Trophoblast cell (in vitro differentiated cells and primary cell): ENCODE results near the gene SF3B5.

ENCODE experiments used
- DNase-seq, 2 donors: peaks; one replicate each; pipeline ENCODE4 v3.0.0-alpha.2; 2016
- H2AFZ ChIP-seq: 2 replicates; pipeline ENCODE4 v1.6.1; 2013; ENCODE audit warnings: low read length, moderate library complexity, mild to moderate bottlenecking; ENCODE audit not compliant: insufficient read depth, poor library complexity
- H2AK5ac ChIP-seq: 2 replicates; pipeline ENCODE4 v1.6.1; 2013; ENCODE audit warnings: mild to moderate bottlenecking, low read length
- H2BK120ac ChIP-seq: 2 replicates; pipeline ENCODE4 v1.6.1; 2013; ENCODE audit warnings: low read length, mild to moderate bottlenecking, moderate library complexity; ENCODE audit not compliant: insufficient read depth, poor library complexity
- H2BK12ac ChIP-seq: 2 replicates; pipeline ENCODE4 v1.6.1; 2013; ENCODE audit warnings: mild to moderate bottlenecking, low read length, moderate library complexity
- H2BK5ac ChIP-seq: 2 replicates; pipeline ENCODE4 v1.6.1; 2013; ENCODE audit warnings: low read length, low read depth, moderate library complexity, mild to moderate bottlenecking; ENCODE audit not compliant: poor library complexity
- H3K14ac ChIP-seq: 2 replicates; pipeline ENCODE4 v1.6.1; 2013; ENCODE audit warnings: mild to moderate bottlenecking, low read length
- H3K18ac ChIP-seq: 2 replicates; pipeline ENCODE4 v1.6.1; 2013; ENCODE audit warnings: mild to moderate bottlenecking, low read length
- H3K23ac ChIP-seq: 2 replicates; pipeline ENCODE4 v1.6.1; 2013; ENCODE audit warnings: low read length
- H3K27ac ChIP-seq: 2 replicates; pipeline ENCODE4 v1.5.1; 2013; ENCODE audit warnings: low read depth, mild to moderate bottlenecking, inconsistent platforms, low read length, moderate library complexity
- H3K27me3 ChIP-seq: 2 replicates; pipeline ENCODE4 v1.6.1; 2013; ENCODE audit warnings: inconsistent platforms, mild to moderate bottlenecking, low read length, moderate library complexity; ENCODE audit not compliant: insufficient read depth
- H3K36me3 ChIP-seq, 2 experiments: 1 replicate in 1 of 2; 2 replicates in 1 of 2; pipeline ENCODE4 v1.6.1; 2013; ENCODE audit warnings: low read length in 2 of 2, mild to moderate bottlenecking in 2 of 2, moderate library complexity in 1 of 2; ENCODE audit not compliant: insufficient read depth in 2 of 2, control insufficient read depth in 1 of 2
- H3K4ac ChIP-seq: 2 replicates; pipeline ENCODE4 v1.6.1; 2013; ENCODE audit warnings: low read depth, mild to moderate bottlenecking, low read length, moderate library complexity
- H3K4me1 ChIP-seq, 2 experiments: 1 replicate in 1 of 2; 2 replicates in 1 of 2; pipeline ENCODE4 v1.6.1; 2013; ENCODE audit warnings: low read length in 2 of 2, mild to moderate bottlenecking in 2 of 2, moderate library complexity in 1 of 2; ENCODE audit not compliant: insufficient read depth in 2 of 2, control insufficient read depth in 1 of 2
- H3K4me2 ChIP-seq: 2 replicates; pipeline ENCODE4 v1.6.1; 2013; ENCODE audit warnings: inconsistent platforms, mild to moderate bottlenecking, low read length, moderate library complexity
- H3K4me3 ChIP-seq: 2 replicates; pipeline ENCODE4 v1.5.1; 2013; ENCODE audit warnings: mild to moderate bottlenecking, low read depth, low read length, inconsistent platforms
- H3K79me1 ChIP-seq: one replicate; pipeline ENCODE4 v1.6.1; 2013; ENCODE audit warnings: low read length
- H3K79me2 ChIP-seq: 2 replicates; pipeline ENCODE4 v1.6.1; 2013; ENCODE audit warnings: low read length, mild to moderate bottlenecking; ENCODE audit not compliant: control insufficient read depth, insufficient read depth, poor library complexity
- H3K9ac ChIP-seq: 2 replicates; pipeline ENCODE4 v1.6.1; 2013; ENCODE audit warnings: mild to moderate bottlenecking, low read length
- H3K9me3 ChIP-seq: 2 replicates; pipeline ENCODE4 v1.6.1; 2013; ENCODE audit warnings: low read depth, mild to moderate bottlenecking, control low read depth, inconsistent platforms, low read length; ENCODE audit not compliant: insufficient read depth
- H4K12ac ChIP-seq: 2 replicates; pipeline ENCODE4 v1.6.1; 2013; ENCODE audit warnings: low read depth, mild to moderate bottlenecking, low read length, moderate library complexity
- H4K8ac ChIP-seq: 2 replicates; pipeline ENCODE4 v1.6.1; 2013; ENCODE audit warnings: low read depth, mild to moderate bottlenecking, low read length, moderate library complexity
- H4K91ac ChIP-seq: one replicate; pipeline ENCODE4 v1.6.1; 2013; ENCODE audit warnings: low read depth, mild to moderate bottlenecking, low read length, moderate library complexity
- WGBS: extraction: QIAGEN DNeasy Blood & Tissue Kit; methylation state at CpG from one replicate; pipeline ENCODE4 v1.1.7; 2013; ENCODE audit warnings: missing lambda C conversion rate; ENCODE audit not compliant: insufficient read length, insufficient coverage; ENCODE audit errors: extremely low coverage; 5-methylcytosine and 5-hydroxymethylcytosine counted together

Gene SF3B5

GRCh38 chr6:144141470-144141869 is 46.1 kb upstream of the SF3B5 start:
- no peaks in the 10 kb centered on the region for H3K36me3 ChIP-seq
- H3K27me3 ChIP-seq: no peaks in the 10 kb centered on the region
- H2BK12ac ChIP-seq: no peak overlapping the region
- H3K79me1 ChIP-seq: no peaks in the 10 kb centered on the region
- H3K4me2 ChIP-seq: no peak overlapping the region
- H4K8ac ChIP-seq: no peak overlapping the region
- no peak overlapping the region for H3K9ac ChIP-seq
- H3K27ac ChIP-seq: no peak overlapping the region
- H3K4me3 ChIP-seq: no peak overlapping the region
- H3K14ac ChIP-seq: no peak overlapping the region
- H4K91ac ChIP-seq: no peak overlapping the region
- no peak for DNase-seq
- H2BK120ac ChIP-seq: no peak overlapping the region
- H2AFZ ChIP-seq: no peak overlapping the region
- H3K18ac ChIP-seq: no peak overlapping the region
- no peaks in the 10 kb centered on the region for H3K9me3 ChIP-seq
- no peak overlapping the region for H2AK5ac ChIP-seq
- H3K23ac ChIP-seq: no peak overlapping the region
- no peak overlapping the region for H3K4ac ChIP-seq
- no peaks in the 10 kb centered on the region for H3K4me1 ChIP-seq
- no CpG with 5 or more reads among the region's 2 CpGs for WGBS
- H2BK5ac ChIP-seq: no peak overlapping the region
- no peak overlapping the region for H4K12ac ChIP-seq
- H3K79me2 ChIP-seq: no peaks in the 10 kb centered on the region

- Histone ChIP-seq H3K27me3 (no peaks in the 10 kb centered on the region), H3K27ac (no peak overlapping the region), H3K23ac (no peak overlapping the region), H3K36me3 (no peaks in the 10 kb centered on the region), H3K79me1 (no peaks in the 10 kb centered on the region), H3K79me2 (no peaks in the 10 kb centered on the region), H4K91ac (no peak overlapping the region), H4K12ac (no peak overlapping the region), H3K4me3 (no peak overlapping the region), H2BK5ac (no peak overlapping the region), H3K9me3 (no peaks in the 10 kb centered on the region), H4K8ac (no peak overlapping the region), H3K14ac (no peak overlapping the region), H3K4ac (no peak overlapping the region), H3K4me1 (no peaks in the 10 kb centered on the region), H2BK120ac (no peak overlapping the region), H2AFZ (no peak overlapping the region), H2AK5ac (no peak overlapping the region), H3K4me2 (no peak overlapping the region), H3K9ac (no peak overlapping the region), H3K18ac (no peak overlapping the region), H2BK12ac (no peak overlapping the region)
- DNase-seq: no peak
- no CpG with 5 or more reads among the region's 2 CpGs for WGBS
Measured at GRCh38 chr6:144140867-144141266, 45.5 kb upstream of the SF3B5 start.

GRCh38 chr6:144139817-144140216 is 44.4 kb upstream of the SF3B5 start:
- no peak for DNase-seq

GRCh38 chr6:144138542-144138941 is 43.2 kb upstream of the SF3B5 start:
- no peaks in the 10 kb centered on the region for H3K27me3 ChIP-seq
- no peak overlapping the region for H3K9ac ChIP-seq
- no peak overlapping the region for H3K4me2 ChIP-seq
- H3K18ac ChIP-seq: no peak overlapping the region
- no peak overlapping the region for H2BK120ac ChIP-seq
- no peaks in the 10 kb centered on the region for H3K9me3 ChIP-seq
- no peak overlapping the region for H2AK5ac ChIP-seq
- H3K23ac ChIP-seq: peak overlapping the region; percentile 13
- no peak overlapping the region for H3K14ac ChIP-seq
- H3K4me1 ChIP-seq: no peaks in the 10 kb centered on the region
- no CpG with 5 or more reads among the region's 4 CpGs for WGBS
- no peak overlapping the region for H3K27ac ChIP-seq
- no peak for DNase-seq
- H3K79me1 ChIP-seq: no peaks in the 10 kb centered on the region
- H2BK5ac ChIP-seq: no peak overlapping the region
- no peak overlapping the region for H3K4ac ChIP-seq
- H4K8ac ChIP-seq: no peak overlapping the region
- no peak overlapping the region for H3K4me3 ChIP-seq
- H2AFZ ChIP-seq: no peak overlapping the region
- no peaks in the 10 kb centered on the region for H3K79me2 ChIP-seq
- H4K91ac ChIP-seq: no peak overlapping the region
- H4K12ac ChIP-seq: no peak overlapping the region
- H3K36me3 ChIP-seq: no peaks in the 10 kb centered on the region
- H2BK12ac ChIP-seq: no peak overlapping the region

More at GRCh38 chr6:144139817-144140216, 44.4 kb upstream of the SF3B5 start:
- H3K79me1 ChIP-seq: no peaks in the 10 kb centered on the region
- no peaks in the 10 kb centered on the region for H3K4me1 ChIP-seq
- no peak overlapping the region for H2BK5ac ChIP-seq
- no peak overlapping the region for H3K18ac ChIP-seq
- no peak overlapping the region for H2AFZ ChIP-seq
- no peak overlapping the region for H3K4me3 ChIP-seq
- no peak overlapping the region for H2BK120ac ChIP-seq
- no peaks in the 10 kb centered on the region for H3K27me3 ChIP-seq
- H4K8ac ChIP-seq: no peak overlapping the region
- no peak overlapping the region for H2BK12ac ChIP-seq
- H2AK5ac ChIP-seq: no peak overlapping the region
- H4K12ac ChIP-seq: no peak overlapping the region
- H3K27ac ChIP-seq: no peak overlapping the region
- no peak overlapping the region for H4K91ac ChIP-seq
- H3K4ac ChIP-seq: no peak overlapping the region
- no peaks in the 10 kb centered on the region for H3K9me3 ChIP-seq
- H3K23ac ChIP-seq: no peak overlapping the region
- WGBS: no CpG with 5 or more reads among the region's 3 CpGs
- H3K79me2 ChIP-seq: no peaks in the 10 kb centered on the region
- no peak overlapping the region for H3K14ac ChIP-seq
- H3K4me2 ChIP-seq: no peak overlapping the region
- no peak overlapping the region for H3K9ac ChIP-seq
- H3K36me3 ChIP-seq: no peaks in the 10 kb centered on the region
